Measurements from ENCODE around the gene UBN1. TPM values are rescaled to one million over a fixed set of nuclear protein-coding genes. Genes with fewer than 3 reads are reported as not detected.

UBN1 gene, protein sequence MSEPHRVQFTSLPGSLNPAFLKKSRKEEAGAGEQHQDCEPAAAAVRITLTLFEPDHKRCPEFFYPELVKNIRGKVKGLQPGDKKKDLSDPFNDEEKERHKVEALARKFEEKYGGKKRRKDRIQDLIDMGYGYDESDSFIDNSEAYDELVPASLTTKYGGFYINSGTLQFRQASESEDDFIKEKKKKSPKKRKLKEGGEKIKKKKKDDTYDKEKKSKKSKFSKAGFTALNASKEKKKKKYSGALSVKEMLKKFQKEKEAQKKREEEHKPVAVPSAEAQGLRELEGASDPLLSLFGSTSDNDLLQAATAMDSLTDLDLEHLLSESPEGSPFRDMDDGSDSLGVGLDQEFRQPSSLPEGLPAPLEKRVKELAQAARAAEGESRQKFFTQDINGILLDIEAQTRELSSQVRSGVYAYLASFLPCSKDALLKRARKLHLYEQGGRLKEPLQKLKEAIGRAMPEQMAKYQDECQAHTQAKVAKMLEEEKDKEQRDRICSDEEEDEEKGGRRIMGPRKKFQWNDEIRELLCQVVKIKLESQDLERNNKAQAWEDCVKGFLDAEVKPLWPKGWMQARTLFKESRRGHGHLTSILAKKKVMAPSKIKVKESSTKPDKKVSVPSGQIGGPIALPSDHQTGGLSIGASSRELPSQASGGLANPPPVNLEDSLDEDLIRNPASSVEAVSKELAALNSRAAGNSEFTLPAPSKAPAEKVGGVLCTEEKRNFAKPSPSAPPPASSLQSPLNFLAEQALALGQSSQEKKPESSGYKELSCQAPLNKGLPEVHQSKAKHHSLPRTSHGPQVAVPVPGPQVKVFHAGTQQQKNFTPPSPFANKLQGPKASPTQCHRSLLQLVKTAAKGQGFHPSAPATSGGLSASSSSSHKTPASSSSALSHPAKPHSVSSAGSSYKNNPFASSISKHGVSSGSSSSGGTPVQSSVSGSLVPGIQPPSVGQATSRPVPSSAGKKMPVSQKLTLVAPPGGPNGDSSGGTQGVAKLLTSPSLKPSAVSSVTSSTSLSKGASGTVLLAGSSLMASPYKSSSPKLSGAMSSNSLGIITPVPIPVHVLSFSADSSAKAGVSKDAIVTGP (N-terminal part only)
- total RNA-seq (2021; fragmentation: NEBNext Ultra II Directional; extraction: Animal tissue kit (Norgen Biotek cat#: 25700)) = 10 to 100 TPM; 21.3 to 24.8 (median 22.0) TPM
- long read RNA-seq, partial matches to known transcripts = 9 of 12 reads
- long read RNA-seq, other reads (novel, unspliced or antisense) = 3 of 12 reads

DNA sequence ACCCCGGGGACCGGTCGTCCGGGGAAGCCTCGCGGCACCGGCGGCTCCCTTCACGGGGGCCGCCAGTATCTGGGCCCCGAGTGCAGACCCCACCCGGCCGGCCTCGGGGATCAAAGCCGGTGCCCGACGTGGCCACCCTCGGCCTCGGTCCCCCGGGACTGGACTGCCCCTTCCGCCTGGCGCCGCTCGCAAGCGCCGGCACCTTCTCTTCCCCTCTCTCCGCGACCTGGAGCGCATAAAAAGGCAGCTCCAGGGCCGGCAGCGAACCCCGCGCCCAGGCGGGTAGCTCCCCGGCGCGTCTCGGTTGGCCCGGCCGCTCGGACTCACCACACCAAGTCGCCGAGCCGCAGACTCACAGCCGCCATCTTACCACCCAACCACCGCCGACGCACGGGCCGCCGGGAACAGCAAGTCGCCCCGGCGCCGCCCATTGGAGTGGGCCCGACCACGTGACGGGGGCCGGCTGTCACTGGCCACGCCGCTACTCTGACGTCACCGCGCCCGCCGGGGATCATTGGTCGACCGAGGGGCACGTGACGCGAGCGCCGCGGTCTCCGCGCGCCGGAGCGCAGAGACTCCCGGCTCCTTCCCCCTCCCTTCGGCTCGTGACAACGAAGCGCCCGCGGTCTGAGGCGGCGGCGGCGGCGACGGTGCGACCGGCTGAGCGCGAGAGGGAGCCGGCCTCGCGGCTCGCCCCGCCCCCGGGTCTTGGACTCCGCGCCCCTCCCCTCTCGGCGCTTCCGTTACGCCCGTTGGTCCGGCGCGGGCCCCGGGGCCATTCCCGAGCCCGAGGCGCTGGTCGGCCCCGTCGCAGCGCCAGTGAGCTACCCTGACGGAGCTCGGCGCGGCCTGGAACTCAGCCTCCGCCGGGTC, at the start of gene UBN1, which contains the start of gene GLYR1:
Gene UBN1 (plus strand): TSS at position 581 of the 873 bp plus-strand sequence. CDS start 5,437 bp downstream, outside the sequence.
Gene GLYR1 (minus strand): TSS at position 388 of the 873 bp plus-strand sequence. CDS start 23 bp downstream, at position 365.
- TF ChIP-seq, protein P1, sequence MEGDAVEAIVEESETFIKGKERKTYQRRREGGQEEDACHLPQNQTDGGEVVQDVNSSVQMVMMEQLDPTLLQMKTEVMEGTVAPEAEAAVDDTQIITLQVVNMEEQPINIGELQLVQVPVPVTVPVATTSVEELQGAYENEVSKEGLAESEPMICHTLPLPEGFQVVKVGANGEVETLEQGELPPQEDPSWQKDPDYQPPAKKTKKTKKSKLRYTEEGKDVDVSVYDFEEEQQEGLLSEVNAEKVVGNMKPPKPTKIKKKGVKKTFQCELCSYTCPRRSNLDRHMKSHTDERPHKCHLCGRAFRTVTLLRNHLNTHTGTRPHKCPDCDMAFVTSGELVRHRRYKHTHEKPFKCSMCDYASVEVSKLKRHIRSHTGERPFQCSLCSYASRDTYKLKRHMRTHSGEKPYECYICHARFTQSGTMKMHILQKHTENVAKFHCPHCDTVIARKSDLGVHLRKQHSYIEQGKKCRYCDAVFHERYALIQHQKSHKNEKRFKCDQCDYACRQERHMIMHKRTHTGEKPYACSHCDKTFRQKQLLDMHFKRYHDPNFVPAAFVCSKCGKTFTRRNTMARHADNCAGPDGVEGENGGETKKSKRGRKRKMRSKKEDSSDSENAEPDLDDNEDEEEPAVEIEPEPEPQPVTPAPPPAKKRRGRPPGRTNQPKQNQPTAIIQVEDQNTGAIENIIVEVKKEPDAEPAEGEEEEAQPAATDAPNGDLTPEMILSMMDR (IDR thresholded peaks at IDR 0.05) = no peak
- peak within 1 kb of the TSS; percentile 87 for H3K27ac Mint-ChIP-seq
- peaks cover 20% of the 10 kb centered on the region for H3K36me3 Mint-ChIP-seq (ENCODE audit: low read depth)
- peak; percentile 97 for DNase-seq
- H3K9me3 Mint-ChIP-seq = no peaks in the 10 kb centered on the region
- peaks cover 2% of the 10 kb centered on the region; the same call in 1 of the 2 replicates for H3K27me3 Mint-ChIP-seq (ENCODE audit: insufficient read depth)
- H3K4me1 Mint-ChIP-seq (ENCODE audit: low read depth) = peaks cover 54% of the 10 kb centered on the region
- peak within 1 kb of the TSS; percentile 94 for H3K4me3 Mint-ChIP-seq

DNA sequence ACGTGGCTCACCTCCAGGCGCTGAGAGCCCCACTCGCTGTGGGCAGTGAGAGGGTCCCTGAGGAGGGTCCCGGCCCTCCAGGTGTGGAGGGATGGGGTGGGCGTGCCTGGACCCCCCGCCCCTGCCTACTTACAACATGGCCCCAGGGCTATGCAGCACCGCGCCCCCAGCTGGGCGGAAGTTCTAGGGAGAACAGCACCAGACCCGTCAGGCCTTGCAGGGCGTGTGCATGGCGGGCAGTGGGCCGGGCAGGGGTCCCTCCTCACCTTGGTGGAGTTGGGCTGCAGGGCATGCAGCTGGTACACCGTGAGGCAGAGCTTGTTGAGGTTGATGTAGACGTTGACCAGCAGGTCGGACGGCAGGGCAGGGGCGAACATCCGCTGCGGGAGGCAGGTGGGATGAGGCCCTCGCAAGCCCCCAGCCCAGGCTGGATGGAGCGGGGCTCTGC, 49.5 kb upstream of the UBN1 start:
- no peaks in the 10 kb centered on the region for H3K36me3 Mint-ChIP-seq (ENCODE audit: low read depth)
- H3K4me3 Mint-ChIP-seq = no peak overlapping the region
- H3K27ac Mint-ChIP-seq = no peak overlapping the region
- no peak for DNase-seq
- TF ChIP-seq, protein P1 (IDR thresholded peaks at IDR 0.05) = no peak
- H3K4me1 Mint-ChIP-seq (ENCODE audit: low read depth) = no peaks in the 10 kb centered on the region
- H3K27me3 Mint-ChIP-seq (ENCODE audit: insufficient read depth) = no peaks in the 10 kb centered on the region
- no peaks in the 10 kb centered on the region for H3K9me3 Mint-ChIP-seq

DNA sequence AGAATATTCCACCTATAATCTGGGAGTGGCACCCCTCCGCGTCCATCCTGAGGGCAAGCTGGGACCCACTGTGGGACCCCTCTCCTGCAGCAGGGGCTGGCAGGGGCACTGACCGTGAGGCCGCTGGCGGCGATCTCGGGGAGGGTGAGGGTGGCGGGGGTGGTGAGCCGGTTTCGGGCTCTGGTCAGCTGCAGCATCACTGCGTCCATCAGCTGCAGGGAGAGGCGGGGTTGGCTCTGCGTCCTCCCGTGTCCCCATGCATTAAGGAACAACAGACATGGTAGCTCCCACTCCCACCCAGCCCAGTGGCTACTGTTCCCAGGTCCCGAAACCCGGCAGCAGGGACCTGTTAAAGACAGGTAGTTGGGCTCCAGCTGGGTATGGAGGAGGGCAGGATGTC, 48.8 kb upstream of the UBN1 start:
- Mint-ChIP-seq H3K4me3 (no peak overlapping the region), H3K27me3 (ENCODE audit: insufficient read depth) (no peaks in the 10 kb centered on the region), H3K36me3 (ENCODE audit: low read depth) (no peaks in the 10 kb centered on the region), H3K4me1 (ENCODE audit: low read depth) (peaks cover 5% of the 10 kb centered on the region), H3K27ac (no peak overlapping the region), H3K9me3 (no peaks in the 10 kb centered on the region)
- DNase-seq = no peak
- TF ChIP-seq, protein P1 (IDR thresholded peaks at IDR 0.05) = no peak

DNA sequence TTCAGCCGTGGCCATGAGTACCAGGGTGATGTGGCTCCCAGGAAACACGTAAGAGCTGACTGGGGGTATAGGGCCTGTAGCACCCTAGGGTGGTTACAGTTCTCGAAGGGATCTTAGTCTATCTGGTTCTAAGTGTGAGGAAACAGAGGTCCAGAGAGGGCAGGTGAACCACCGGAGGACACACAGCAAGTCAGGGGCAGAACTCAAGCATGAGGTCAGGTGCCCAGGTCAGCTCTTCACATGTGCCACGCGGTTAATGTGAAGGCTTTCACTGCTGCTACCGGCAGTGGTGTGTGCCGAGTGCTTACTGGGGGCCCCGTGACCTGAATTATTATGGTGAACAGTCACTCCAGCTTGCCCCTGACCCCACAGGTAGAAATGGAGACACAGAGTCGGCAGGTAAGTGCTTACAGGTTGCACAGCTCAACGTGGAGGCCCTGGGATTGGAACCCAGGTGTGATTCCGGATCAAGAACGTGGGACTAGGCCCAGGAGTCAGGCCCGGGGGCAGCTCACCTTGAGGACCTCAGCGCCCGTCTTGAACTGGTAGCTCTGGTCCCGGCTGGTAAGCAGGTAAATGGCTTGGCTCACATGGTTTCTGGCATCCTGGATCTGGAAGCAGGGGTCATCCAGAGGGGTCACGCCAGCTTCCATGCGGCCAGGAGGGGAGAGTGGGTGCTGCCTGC, 48.0 kb upstream of the UBN1 start:
- H3K36me3 Mint-ChIP-seq (ENCODE audit: low read depth) = no peaks in the 10 kb centered on the region
- TF ChIP-seq, protein P1 (IDR thresholded peaks at IDR 0.05) = no peak
- no peaks in the 10 kb centered on the region for H3K9me3 Mint-ChIP-seq
- no peak overlapping the region for H3K27ac Mint-ChIP-seq
- peaks cover 10% of the 10 kb centered on the region for H3K4me1 Mint-ChIP-seq (ENCODE audit: low read depth)
- DNase-seq = no peak
- H3K4me3 Mint-ChIP-seq = no peak overlapping the region
- H3K27me3 Mint-ChIP-seq (ENCODE audit: insufficient read depth) = peaks cover 2% of the 10 kb centered on the region; the same call in 1 of the 2 replicates

All from HFFc6 (cell line).